NCI-H2196 treated with DMSO at 0.1 percent for 48 hours (cell line): Measurements from ENCODE around the gene SIPA1L2.

Source experiments
- DNase-seq: peaks from one replicate; lab custom pipeline; 2025; ENCODE audit not compliant: unreplicated experiment; lab: John Stamatoyannopoulos, UW

Gene SIPA1L2

GRCh38 chr1:232630047-232630893 lies at the start of gene SIPA1L2:
Gene SIPA1L2 (minus strand): TSS chr1:232630133. CDS start chr1:232515339, 114,794 bp downstream.
- DNase-seq = peak; percentile 42

DNA sequence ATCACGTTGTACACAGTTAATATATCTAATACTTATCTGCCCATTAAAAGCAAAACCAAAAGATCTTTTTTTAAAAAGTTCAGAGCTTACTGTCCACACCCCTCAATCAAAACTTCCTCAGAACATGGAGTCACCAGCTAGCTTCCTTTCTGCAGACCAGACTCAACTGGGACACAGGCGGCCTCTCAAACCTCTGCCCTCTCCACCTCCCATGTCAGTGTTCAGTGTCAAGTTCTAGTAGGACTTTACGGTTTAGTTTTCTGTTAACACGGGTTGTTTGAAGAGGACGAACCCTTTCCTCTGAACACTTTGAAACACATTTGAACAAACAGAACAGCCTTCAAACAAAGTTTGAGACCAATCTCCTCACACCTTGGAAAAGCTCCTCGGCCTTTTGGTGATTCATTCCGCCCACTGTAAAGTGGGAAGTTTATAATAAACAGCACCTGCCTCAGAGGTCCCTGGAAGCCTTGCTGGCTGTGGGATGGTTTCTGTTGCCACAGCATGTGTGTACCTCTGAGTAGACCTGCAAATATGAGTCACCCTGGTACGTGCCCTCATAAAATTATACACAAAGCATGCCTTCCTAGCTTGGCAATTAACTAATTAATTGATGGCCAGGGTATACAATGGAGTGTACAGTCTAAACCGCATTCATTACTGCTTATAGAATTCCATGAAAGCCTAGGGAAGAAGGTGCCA lies 48.4 kb upstream of the SIPA1L2 start:
- no peak for DNase-seq

- no peak for DNase-seq
Measured at GRCh38 chr1:232676307-232676706, 46.4 kb upstream of the SIPA1L2 start.

- no peak for DNase-seq
Measured at GRCh38 chr1:232675898-232676297, 46.0 kb upstream of the SIPA1L2 start.

- DNase-seq = no peak
Measured at GRCh38 chr1:232675260-232675659, 45.3 kb upstream of the SIPA1L2 start.

DNA sequence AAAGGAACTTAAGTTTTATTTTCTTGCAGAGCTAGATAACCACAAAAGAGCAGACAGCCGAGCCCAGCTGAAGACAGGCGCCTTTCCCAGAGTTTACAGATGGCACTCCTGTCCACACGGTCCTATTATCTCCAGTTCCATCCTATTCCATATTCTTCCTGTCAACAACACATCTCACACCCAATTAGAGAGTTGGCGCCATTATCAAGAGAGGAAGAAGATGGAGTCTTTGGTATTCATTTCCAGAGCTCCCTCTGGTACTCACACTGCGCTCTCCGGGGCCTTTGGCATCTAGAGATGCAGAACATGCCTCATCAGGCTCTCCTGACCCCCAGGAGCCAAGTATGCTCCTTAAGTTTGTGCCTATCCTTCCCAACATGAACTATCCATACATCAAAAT lies 43.3 kb upstream of the SIPA1L2 start:
- DNase-seq = no peak

- peak; percentile 5 for DNase-seq
Measured at GRCh38 chr1:232669981-232670747, 40.2 kb upstream of the SIPA1L2 start.

- no peak for DNase-seq
Measured at GRCh38 chr1:232667778-232668165, 37.8 kb upstream of the SIPA1L2 start.

- DNase-seq = no peak
Measured at GRCh38 chr1:232667094-232667777, 37.3 kb upstream of the SIPA1L2 start.

DNA sequence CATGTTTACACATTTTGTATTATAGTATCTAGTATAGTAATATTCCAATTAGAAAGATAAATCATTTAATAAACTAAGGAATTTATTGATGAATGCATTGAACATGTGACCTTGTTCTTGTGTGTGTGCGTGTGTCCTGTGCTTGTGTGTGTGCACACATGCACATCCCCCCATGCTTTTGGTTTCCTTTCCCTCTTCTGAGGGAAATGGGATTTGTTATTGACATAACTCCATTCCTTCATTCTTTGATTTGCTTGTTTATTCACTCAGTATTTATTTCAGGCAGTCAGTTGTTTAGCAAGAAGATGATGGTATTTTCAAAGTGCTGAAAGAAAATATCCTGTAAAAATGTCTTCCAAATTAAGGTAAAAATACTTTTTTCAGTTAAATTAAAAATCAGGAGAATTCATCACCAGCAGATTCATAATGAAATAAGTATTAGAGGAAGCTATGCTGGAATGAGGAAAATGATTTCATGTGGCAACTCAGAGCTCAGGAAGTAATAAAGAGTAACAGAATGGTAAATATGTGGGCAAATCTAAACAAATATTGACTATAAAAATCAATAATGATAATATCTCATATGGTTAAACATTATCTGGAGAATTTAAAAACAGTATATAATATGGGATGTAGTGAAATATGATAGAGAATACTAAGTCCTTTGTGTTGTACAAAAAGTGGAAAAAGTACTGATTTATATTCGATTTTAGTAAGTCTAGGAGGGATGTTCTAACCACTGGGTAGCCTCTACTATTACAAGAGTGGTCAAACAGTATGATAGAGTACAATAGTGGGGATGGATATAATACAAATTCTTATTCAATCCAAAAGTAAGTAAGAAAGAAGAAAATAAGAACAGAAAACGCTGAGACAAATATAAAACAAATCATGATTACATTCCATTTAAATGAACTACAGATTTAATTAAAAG lies 35.2 kb upstream of the SIPA1L2 start:
- DNase-seq = no peak

DNA sequence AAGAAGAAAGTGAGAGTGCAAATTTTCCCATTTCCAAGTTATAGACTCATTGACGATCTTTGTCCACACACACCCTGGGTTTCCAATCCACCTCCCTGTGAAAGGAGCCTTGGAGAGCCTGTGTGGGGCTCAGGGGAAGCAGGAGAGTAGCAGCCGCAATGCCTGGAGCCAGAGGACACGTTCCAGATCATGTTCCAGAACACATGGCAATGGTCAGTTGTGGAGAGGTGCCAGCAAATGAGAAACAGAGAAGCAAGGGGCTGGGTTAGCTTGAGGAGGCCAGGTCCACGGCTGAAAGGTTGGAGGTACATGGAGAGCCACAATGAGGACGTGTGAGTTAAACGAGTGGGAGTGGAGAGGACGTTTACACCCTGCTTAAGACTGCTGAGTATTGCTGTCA lies 33.0 kb upstream of the SIPA1L2 start:
- no peak for DNase-seq

GRCh38 chr1:232658386-232658785 lies 28.5 kb upstream of the SIPA1L2 start:
- no peak for DNase-seq

GRCh38 chr1:232657426-232658005 lies 27.6 kb upstream of the SIPA1L2 start:
- no peak for DNase-seq

- no peak for DNase-seq
Measured at GRCh38 chr1:232655746-232656085, 25.8 kb upstream of the SIPA1L2 start.

GRCh38 chr1:232655028-232655745 lies 25.3 kb upstream of the SIPA1L2 start:
- DNase-seq = peak; percentile 64

DNA sequence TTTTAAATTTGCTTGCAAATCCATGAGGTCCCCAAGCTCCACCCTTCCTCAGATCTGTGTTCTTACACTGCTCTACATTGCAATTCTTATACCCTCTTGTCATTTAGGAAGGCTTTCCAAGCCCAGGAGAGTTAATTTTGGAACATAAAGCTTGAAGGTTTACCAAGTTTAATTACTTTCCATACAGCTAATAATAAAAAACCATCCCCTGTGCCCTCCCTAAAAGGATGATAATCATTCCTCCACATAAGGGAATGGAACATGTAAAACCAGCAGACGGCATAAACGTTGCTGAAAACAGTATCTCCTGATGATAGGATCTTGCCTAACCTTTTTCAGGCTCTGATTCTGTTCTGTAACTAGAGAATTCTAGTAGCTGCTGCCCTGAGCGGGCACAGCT lies 23.9 kb upstream of the SIPA1L2 start:
- no peak for DNase-seq

DNA sequence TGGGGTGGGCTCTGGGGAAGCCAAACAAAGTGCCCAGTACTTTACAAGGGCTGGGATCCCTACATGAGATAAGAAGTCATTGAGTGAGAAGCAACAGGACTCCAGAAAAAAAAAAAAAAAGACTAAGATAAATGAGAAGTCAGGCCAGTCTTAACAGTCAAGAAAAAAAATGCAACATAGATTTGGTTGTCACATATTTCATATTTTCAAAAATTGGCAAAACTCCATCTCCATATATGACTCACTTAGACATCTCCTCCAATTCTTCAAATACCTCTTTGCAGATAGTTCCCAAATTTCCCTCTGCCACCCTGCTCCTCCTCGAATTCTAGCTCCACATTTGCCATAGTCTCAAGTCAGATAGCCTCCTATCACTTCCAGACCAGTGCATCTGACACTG lies 20.9 kb upstream of the SIPA1L2 start:
- no peak for DNase-seq

GRCh38 chr1:232650418-232650817 lies 20.5 kb upstream of the SIPA1L2 start:
- DNase-seq = no peak

DNA sequence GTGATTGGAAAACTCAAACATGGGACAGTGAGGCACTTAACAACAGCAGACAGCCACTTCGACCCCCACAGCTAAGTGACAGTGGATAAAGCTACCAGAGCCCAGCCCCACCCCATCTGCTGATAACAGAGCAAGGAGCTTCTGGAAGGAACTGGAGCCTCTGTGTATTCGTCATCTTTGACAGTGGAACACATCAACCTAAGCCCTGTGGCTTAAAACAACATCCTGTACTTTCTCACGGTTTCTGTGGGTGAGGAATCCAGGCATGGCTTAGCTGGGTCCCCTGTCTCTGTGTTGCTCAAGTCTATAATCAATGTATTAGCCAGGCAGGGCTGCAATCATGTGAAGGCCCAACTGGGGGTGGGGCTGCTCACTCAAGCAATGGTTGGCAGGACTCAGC lies 18.4 kb upstream of the SIPA1L2 start:
- DNase-seq = no peak
